Occipital lobe (tissue), 2 donors: ENCODE measurements around the gene PLA2G5. TPM values are rescaled to one million over a fixed set of nuclear protein-coding genes. Genes with fewer than 3 reads are reported as not detected.

Experiments
- DNase-seq: peaks from one replicate; lab custom pipeline; 2025; lab: John Stamatoyannopoulos, UW
- total RNA-seq: library from RNA; depleted of rRNA; stranded (reverse); fragments of >200 nt; gene quantifications from one replicate; pipeline ENCODE4 v1.2.3, GENCODE V29; 2014

PLA2G5 gene
- total RNA-seq, 1 donor from 2014 or later = 0.16 TPM

GRCh38 chr1:20063861-20064292 lies 6.1 kb upstream of the PLA2G5 start:
- DNase-seq = no peak

- no peak for DNase-seq
Measured at GRCh38 chr1:20068722-20069121, 1.3 kb upstream of the PLA2G5 start.

- DNase-seq = no peak
Measured at GRCh38 chr1:20070357-20070756, 363 bp downstream of the PLA2G5 start.

DNA sequence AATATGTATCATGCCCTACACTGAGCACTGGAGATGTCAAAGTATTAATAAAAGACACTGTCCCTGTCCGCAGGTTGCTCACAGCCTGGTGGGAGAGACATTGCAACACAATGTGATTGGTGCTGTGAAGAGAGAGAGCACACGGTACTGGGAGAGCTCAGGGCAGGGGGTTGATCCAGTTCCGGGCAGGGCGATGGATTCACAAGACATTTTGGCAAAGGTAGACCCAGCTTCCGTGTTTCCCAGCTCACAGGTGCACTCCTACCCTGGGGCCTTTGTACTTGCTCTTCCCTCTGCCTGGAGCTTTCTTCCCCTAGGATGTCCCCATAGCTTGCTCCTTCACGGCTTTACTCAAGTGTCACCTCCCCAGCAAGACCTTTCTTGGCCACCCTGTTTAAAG lies 1.4 kb downstream of the PLA2G5 start:
- no peak for DNase-seq

DNA sequence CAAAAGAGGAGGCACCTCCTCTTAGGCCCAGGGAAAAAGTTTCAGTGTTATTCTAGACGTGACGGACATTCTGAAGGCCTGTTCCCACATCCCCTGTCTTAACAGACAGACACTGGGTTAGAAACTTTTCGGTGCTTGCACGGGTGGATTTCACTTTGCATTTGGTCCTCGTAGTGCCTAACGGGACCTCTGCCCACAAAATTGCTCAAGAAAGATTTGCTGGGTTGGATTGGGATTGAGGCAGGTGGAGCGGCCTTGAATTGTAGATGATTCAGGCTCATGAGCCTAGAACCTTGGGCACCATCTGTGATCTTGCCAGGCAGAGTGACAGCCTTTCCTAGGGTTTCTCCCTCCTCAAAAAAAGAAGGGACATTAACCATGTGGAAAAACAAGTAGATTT lies 2.8 kb downstream of the PLA2G5 start:
- DNase-seq = no peak

GRCh38 chr1:20073256-20073655 lies 3.3 kb downstream of the PLA2G5 start:
- no peak for DNase-seq

DNA sequence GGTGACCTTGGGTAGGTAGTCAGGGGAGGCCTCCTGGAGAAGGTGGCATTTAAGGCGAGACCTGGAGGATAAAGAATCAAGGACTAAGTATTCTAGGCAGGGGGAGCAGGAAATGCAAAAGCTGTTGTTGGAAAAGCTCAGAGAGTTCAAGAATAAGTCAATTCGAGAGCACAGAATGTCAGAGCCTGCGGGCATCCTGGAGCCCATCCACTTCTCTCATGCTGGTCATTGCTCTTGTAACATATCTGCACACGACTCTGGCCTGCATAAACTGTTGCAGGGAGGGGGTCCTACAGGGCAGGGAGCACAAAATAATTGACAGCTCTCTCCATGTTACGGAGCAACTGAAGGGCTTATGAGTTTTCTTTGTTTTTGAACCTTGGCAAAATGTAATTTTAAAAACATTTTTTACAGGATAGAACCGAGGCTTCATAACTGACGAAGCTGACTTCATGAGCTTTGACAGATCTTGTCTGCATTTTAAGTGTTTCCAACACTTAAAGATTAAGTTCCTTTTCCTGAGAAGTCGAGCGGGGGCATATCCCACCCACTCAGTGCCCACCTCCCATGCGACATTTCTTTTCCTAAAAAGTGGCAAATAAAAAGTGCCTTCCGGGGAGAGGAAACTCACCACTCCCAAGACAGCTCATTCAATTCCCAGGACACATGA lies 4.2 kb downstream of the PLA2G5 start:
- DNase-seq = no peak

GRCh38 chr1:20074725-20075171 lies 4.8 kb downstream of the PLA2G5 start:
- DNase-seq = no peak

DNA sequence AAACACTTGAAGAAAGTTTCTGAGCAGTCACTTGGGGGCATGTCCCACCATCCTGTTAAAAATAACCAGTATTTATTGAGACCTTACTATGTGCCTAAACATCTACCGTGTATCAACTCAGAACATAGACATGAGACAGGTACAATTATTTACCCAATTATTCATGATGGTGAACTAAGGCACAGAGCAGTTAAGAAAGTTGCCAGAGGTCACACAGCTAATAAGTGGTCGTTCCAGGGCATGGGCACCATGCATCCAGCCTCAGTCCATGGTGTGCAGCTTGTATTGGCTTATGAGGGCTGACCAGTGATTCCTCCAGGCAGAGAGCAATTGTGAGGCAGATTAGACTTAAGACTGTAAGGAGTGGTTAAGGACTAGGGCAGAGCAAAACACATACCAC lies 5.4 kb downstream of the PLA2G5 start:
- no peak for DNase-seq

- no peak for DNase-seq
Measured at GRCh38 chr1:20076223-20076622, 6.2 kb downstream of the PLA2G5 start.

DNA sequence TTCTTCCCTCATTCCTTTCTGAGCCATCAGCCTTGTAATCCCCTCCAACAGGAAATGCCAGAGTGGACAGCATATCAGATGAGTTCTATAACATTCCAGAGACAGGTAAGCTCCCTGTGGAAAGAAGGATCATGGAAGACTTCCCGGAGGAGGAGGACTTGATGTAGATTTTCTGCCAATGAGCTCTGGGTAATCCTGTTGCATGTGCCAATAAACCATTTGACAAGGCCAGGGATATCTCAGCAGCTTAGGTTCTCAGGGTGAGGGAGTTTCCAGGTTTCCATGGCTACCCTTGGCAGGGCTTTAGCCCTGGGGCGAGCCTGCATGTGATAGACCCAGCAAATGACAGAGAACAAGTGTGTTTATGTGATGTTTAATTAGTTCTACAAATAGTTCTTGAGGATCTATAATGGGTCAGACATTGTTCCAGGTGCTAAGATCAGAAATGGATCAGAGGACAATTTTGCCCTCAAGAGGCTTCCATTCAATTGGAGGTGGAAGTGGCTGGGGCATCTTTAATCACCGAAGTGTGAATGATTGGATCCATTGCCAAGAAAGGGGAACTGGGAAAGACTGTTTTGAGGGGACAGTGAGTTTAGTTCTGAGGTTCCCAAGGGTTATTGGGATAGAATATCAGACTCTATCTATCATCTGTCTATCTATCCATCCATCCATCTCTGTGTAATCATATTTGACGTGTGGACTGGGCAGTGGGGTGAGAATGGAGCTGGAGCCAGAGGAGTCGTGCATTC lies 6.9 kb downstream of the PLA2G5 start:
- no peak for DNase-seq

DNA sequence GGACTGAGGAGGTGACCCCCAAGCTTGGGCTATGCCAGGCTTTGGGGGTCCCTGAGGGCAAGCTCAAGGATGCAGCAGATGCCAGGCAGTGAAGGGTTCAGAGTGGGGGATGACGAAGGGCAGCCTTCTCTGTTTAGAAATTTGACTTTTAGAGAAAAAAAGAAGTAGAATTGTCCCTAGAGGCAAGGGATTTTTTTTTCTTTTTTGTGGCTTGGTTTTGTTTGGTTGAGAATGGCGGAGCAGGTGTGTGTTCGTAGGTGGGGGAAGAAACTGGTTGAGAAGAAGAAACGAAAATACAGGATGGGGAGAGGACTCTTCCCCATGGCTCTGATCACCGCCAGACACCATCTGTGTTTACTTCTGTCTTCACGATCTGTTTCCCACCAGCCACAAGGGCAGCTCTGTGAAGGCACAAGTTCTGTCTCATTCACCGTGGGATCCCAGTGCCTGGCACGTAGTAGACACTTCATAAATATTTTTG lies 8.2 kb downstream of the PLA2G5 start:
- no peak for DNase-seq

GRCh38 chr1:20078711-20079110 lies 8.7 kb downstream of the PLA2G5 start:
- no peak for DNase-seq

DNA sequence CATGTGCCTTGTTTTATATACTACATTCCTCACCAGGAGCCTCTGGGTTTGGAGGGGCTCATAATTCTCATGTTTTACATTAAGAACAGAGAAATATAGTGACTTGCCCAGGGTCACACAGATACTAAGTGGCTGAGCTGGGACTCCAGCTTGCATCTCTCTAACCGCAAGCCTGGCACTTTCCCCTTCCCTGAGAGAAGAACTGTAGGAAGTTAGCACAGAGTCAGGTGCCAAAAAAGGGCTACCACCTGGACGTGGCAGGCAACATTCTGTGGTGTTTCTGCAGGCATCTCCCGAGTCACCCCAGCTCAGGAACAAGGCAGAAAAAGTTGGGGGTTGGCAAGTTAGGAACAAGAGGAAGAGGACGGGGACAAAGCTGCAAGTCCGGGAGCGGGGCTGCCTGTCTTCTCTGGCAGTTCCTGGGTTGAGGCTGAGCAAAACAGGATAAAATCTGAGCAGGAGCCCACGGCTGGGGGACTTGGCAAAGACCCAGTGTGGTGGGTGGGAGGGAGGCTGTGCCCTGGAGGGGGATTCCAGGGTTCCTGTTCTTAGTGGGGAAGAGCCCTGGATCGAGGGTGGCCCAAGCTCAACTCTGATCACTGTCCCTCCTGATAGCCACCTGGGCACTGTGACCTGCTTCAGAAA lies 9.8 kb downstream of the PLA2G5 start:
- DNase-seq = no peak

DNA sequence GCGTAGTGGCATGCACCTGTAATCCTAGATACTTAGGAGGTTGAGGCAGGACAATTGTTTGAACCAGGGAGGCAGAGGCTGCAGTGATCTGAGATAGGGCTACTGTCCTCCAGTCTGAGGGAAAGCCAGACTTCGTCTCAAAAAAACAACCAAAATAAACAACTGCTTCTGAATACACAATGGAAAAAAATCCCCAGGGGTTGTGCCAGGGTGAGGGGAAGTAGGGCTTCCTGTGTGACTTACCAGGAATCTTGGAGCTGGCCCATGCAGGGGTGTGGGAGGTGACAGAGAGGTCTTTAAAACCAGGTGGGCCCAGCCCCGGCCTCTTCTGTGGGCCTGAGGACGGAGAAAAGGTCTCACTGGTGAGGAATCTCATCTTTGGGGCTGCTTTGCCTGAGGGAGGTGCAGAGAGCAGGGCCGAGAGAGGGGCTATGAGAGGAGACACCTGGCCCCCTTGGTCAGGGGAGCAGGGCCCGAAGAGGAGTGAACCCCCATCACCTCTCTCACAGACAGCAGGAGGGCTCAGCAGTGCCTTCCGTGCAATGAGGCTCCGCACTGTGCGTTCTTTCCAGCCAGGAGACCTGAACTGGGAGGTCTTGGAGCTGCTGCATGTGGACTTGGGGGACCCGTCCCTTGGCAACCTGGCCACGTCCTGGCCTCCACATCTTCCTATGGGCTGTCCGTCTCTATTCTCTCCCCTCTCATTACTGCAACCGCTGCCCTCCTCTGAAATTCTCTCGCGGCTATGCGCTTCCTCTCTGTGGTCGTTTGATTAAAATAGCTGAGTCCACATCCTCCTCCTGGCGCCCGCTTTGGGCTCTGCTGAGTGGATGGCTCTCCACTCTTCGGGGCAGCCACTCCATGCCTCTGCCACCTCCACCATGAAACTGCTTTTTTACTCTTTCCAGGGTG lies 10.7 kb downstream of the PLA2G5 start:
- DNase-seq = no peak

DNA sequence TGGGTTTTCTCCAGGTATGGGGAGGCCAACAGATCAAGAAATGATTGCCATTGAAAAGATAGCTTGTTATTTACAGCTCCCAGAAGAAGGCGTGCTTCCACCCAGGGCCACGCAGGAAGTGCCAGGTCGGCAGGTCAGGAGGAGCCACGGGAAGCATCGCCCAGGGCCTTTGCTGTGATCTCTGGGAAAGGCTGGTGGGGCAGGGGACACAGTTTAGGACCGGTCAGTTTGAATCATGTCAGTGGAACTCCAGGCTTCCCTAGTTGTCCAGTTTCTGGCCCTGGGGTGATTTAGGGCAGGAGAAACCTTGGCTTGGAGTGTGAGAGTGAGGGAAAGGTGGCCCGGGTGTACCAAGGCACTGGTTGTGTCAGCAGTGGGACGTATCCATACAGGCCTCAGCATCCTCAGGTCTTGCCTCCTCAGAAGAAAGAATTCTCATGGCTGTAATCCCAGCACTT lies 11.4 kb downstream of the PLA2G5 start:
- no peak for DNase-seq

DNA sequence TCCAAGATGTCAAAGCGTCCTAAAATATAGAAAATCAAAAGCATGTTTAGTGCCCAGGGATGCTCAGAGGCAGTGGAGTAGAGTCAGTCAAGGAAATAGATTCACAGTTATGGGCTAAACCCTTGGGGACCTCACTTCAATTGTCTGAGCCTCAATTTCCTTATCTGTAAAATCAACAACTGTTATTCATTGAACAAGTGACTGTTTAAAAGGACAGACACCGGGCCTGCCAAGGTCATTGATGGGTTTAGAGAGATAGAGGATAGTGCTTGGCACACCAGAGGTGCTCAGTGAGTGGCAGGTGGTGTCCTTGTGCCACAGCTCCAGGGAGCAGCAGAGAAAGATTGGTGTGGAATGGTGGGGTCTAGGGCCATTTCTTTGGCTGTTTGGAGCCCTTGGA lies 12.8 kb downstream of the PLA2G5 start:
- DNase-seq = no peak

- DNase-seq = no peak
Measured at GRCh38 chr1:20083178-20083944, 13.4 kb downstream of the PLA2G5 start.

DNA sequence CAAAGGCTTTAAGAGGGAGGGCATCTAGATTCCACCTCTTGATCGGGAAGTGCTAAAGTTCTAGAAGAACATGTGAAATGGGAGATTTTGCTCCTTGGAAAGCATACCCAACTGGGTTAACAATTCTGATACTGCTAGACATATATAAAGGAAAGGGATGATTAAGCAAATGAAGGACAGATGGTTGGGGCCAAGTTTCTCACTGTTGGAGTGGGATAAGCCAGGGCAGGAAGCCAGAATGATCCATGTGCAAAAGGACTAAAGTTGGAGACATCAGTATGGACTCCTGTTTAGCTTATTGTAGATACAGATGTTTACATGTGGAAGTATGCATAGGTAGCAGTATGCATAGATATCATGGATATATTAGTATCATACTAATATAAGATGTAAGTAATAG lies 16.8 kb downstream of the PLA2G5 start:
- no peak for DNase-seq

DNA sequence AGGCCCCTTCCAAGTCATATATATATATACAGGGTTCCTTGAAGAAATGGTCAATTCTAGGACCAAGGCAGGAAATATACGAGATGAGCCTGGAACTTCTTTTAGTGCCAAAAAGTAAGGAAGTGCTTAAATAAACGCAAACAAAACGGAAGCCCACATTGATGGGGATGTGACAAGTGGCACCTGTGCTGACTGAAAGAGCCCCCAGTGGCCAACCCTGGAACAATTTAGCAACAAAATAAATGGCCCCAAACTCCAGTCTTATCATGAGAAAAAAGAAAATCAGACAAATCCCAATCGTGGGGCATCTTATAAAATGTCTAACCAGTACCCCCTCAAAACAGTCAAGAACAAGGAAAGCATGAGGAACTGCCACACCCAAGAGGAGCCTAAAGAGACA lies 17.7 kb downstream of the PLA2G5 start:
- no peak for DNase-seq
